Measurements from ENCODE around the gene ACVRL1.

DNA sequence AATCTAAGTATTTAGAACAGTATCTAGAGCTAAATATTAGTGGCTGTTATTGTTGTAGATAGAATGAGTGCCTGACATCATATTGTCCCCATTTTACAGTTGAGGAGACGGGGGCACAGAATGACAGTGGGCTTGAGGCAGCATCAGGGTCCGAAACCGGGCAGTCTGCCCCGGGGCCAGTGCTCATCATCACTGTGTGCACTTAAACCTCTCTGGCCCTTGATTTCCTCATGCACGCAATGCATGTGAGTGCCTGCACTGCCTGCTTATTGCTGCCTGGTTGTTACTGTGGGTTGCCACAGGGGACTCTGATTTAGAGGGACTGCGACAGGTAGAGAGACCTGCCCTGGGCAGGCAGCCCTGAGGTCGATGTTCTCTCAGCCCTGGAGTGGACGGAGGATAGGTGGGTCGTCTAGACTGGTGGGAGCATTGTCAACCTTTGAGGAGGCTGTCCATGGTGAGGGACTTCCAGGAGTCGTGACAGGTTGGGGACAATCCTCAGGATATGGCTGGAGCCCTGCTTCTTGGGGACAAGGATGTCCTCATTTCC is 9.8 kb downstream of the ACVRL1 start:
- TF ChIP-seq, protein P1, sequence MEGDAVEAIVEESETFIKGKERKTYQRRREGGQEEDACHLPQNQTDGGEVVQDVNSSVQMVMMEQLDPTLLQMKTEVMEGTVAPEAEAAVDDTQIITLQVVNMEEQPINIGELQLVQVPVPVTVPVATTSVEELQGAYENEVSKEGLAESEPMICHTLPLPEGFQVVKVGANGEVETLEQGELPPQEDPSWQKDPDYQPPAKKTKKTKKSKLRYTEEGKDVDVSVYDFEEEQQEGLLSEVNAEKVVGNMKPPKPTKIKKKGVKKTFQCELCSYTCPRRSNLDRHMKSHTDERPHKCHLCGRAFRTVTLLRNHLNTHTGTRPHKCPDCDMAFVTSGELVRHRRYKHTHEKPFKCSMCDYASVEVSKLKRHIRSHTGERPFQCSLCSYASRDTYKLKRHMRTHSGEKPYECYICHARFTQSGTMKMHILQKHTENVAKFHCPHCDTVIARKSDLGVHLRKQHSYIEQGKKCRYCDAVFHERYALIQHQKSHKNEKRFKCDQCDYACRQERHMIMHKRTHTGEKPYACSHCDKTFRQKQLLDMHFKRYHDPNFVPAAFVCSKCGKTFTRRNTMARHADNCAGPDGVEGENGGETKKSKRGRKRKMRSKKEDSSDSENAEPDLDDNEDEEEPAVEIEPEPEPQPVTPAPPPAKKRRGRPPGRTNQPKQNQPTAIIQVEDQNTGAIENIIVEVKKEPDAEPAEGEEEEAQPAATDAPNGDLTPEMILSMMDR (IDR thresholded peaks at IDR 0.05): no peak
- TF ChIP-seq POLR2A (IDR thresholded peaks at IDR 0.05): no peak

All from suprapubic skin (tissue), 3 donors.